Fibroblast of lung (primary cell): ENCODE results near the gene COLQ. TPM values are rescaled to one million over a fixed set of nuclear protein-coding genes. Genes with fewer than 3 reads are reported as not detected.

Experiments
- DNase-seq, 2 donors: peaks; one replicate each; pipeline versions ENCODE4 v3.0.0 to v3.0.0-alpha.2; 2010; ENCODE audit warnings: low read depth in 2 of 2
- H2AFZ ChIP-seq: 2 replicates; pipeline ENCODE4 v1.5.1; 2012; ENCODE audit warnings: low read length, control low read depth, inconsistent platforms
- H3K27ac ChIP-seq: 2 replicates; pipeline ENCODE4 v1.5.1; 2011; ENCODE audit warnings: low read length, control low read depth; ENCODE audit not compliant: insufficient read depth
- H3K27me3 ChIP-seq: 2 replicates; pipeline ENCODE4 v1.5.1; 2011; ENCODE audit warnings: mild to moderate bottlenecking, low read length; ENCODE audit not compliant: control insufficient read depth, insufficient read depth
- H3K36me3 ChIP-seq: 2 replicates; pipeline ENCODE4 v1.5.1; 2011; ENCODE audit warnings: low read length; ENCODE audit not compliant: control insufficient read depth, insufficient read depth
- H3K4me1 ChIP-seq: 2 replicates; pipeline ENCODE4 v1.5.1; 2011; ENCODE audit warnings: low read length; ENCODE audit not compliant: control insufficient read depth, insufficient read depth; ENCODE audit errors: extremely low read depth
- H3K4me2 ChIP-seq: 2 replicates; pipeline ENCODE4 v1.5.1; 2011; ENCODE audit warnings: low read length, control low read depth; ENCODE audit not compliant: insufficient read depth; ENCODE audit errors: extremely low read depth
- H3K4me3 ChIP-seq, 4 experiments: fragments of 200-600 bp in 1 of 4; sonication (generic) in 1 of 4; replicated peaks in 1 of 4; 2 replicates each; pipeline ENCODE4 v1.5.1; 2011 to 2016; ENCODE audit warnings: low read length in 4 of 4, low read depth in 3 of 4, mild to moderate bottlenecking in 3 of 4, control low read depth in 2 of 4, inconsistent platforms in 1 of 4, mixed read lengths in 1 of 4; ENCODE audit not compliant: insufficient read depth in 1 of 4; ENCODE audit errors: control extremely low read depth in 1 of 4
- H3K79me2 ChIP-seq: 2 replicates; pipeline ENCODE4 v1.5.1; 2012; ENCODE audit warnings: mild to moderate bottlenecking, low read length, inconsistent platforms; ENCODE audit not compliant: control insufficient read depth, insufficient read depth
- H3K9ac ChIP-seq: 2 replicates; pipeline ENCODE4 v1.5.1; 2011; ENCODE audit warnings: mild to moderate bottlenecking, low read length, control low read depth; ENCODE audit not compliant: insufficient read depth
- H3K9me3 ChIP-seq: 2 replicates; pipeline ENCODE4 v1.5.1; 2012; ENCODE audit warnings: low read depth, low read length; ENCODE audit not compliant: control insufficient read depth, insufficient read depth
- H4K20me1 ChIP-seq: 2 replicates; pipeline ENCODE4 v1.5.1; 2011; ENCODE audit warnings: low read length; ENCODE audit not compliant: control insufficient read depth, insufficient read depth; ENCODE audit errors: extremely low read depth
- CTCF ChIP-seq, 2 donors: IDR thresholded peaks in 1 of 2; conservative IDR thresholded peaks in 1 of 2; 1 replicate in 1 of 2; 2 replicates in 1 of 2; pipeline ENCODE4 v1.5.1; 2011 to 2012; ENCODE audit warnings: low read length in 2 of 2, control low read depth in 1 of 2, inconsistent platforms in 1 of 2, low read depth in 1 of 2, mild to moderate bottlenecking in 1 of 2
- EZH2 ChIP-seq: IDR thresholded peaks from 2 replicates; pipeline ENCODE4 v1.5.1; 2012; ENCODE audit warnings: low read length, control low read depth, mild to moderate bottlenecking; ENCODE audit errors: missing control alignments
- polyA plus RNA-seq, 2 donors: library from polyadenylated mRNA; depleted of rRNA in 1 of 2; stranded (reverse) in 1 of 2; unstranded in 1 of 2; fragments of >200 nt; gene quantifications; 2 replicates each; pipeline ENCODE4 v1.2.1, GENCODE V29; 2011 to 2012; ENCODE audit warnings: missing spikeins in 1 of 2
- total RNA-seq: library from RNA; depleted of rRNA; stranded (reverse); fragments of >200 nt; gene quantifications from 2 replicates; pipeline ENCODE4 v1.2.1, GENCODE V29; 2014

The COLQ gene
- total and polyA plus RNA-seq, 2 donors (not counting 1 experiment from before 2014, with no cell fraction given) = 0.33 to 0.34 TPM

DNA sequence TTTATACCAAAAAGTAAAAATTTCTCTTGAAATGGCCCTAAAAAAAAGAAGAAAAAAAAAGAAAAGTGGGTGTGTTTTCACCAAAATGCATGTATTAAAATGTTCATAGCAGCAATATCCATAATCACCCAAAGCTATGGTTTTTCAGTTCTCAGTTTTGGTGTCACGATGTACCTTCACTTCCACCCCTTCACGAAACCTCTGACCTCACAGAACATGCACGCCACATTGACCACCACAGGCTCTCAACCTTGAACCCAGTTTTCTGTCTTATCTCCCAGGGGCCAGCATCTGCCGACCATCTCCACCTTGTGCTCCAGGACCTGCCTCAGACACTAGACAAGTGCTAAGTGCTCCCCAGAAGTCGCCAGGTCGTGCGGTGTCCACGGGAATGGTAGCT, 30.4 kb downstream of the COLQ start:
- no peak for TF ChIP-seq EZH2
- no peak for TF ChIP-seq CTCF (conservative IDR thresholded peaks at IDR 0.05 in 1 of 2, IDR thresholded peaks at IDR 0.05 in 1 of 2; ENCODE audit: low read depth in 1 of 2, low read length in 2 of 2)
- no peak overlapping the region for H2AFZ ChIP-seq
- H3K36me3 ChIP-seq = no peaks in the 10 kb centered on the region
- H3K4me2 ChIP-seq = no peak overlapping the region
- H3K27me3 ChIP-seq = peaks cover 2% of the 10 kb centered on the region
- DNase-seq = no peak
- H3K9ac ChIP-seq = no peak overlapping the region
- H4K20me1 ChIP-seq = no peaks in the 10 kb centered on the region
- no peak overlapping the region for H3K27ac ChIP-seq
- no peaks in the 10 kb centered on the region for H3K79me2 ChIP-seq
- H3K4me3 ChIP-seq = no peak overlapping the region
- no peaks in the 10 kb centered on the region for H3K9me3 ChIP-seq
- H3K4me1 ChIP-seq = no peaks in the 10 kb centered on the region

- Histone ChIP-seq H3K4me1 (no peaks in the 10 kb centered on the region), H4K20me1 (no peaks in the 10 kb centered on the region), H3K4me2 (no peak overlapping the region), H3K9me3 (no peaks in the 10 kb centered on the region), H3K27ac (no peak overlapping the region), H2AFZ (no peak overlapping the region), H3K9ac (no peak overlapping the region), H3K4me3 (no peak overlapping the region), H3K79me2 (no peaks in the 10 kb centered on the region), H3K27me3 (peaks cover 2% of the 10 kb centered on the region), H3K36me3 (no peaks in the 10 kb centered on the region)
- TF ChIP-seq EZH2 (no peak), CTCF (conservative IDR thresholded peaks at IDR 0.05 in 1 of 2, IDR thresholded peaks at IDR 0.05 in 1 of 2; ENCODE audit: low read depth in 1 of 2, low read length in 2 of 2) (no peak)
- DNase-seq = no peak
Measured at GRCh38 chr3:15490158-15490557, 31.3 kb downstream of the COLQ start.

GRCh38 chr3:15488002-15488401, 33.5 kb downstream of the COLQ start:
- Histone ChIP-seq H3K27ac (no peak overlapping the region), H3K4me3 (no peak overlapping the region), H4K20me1 (no peaks in the 10 kb centered on the region), H3K4me2 (no peak overlapping the region), H3K9me3 (no peaks in the 10 kb centered on the region), H3K79me2 (no peaks in the 10 kb centered on the region), H3K9ac (no peak overlapping the region), H3K36me3 (no peaks in the 10 kb centered on the region), H3K27me3 (no peaks in the 10 kb centered on the region), H3K4me1 (no peaks in the 10 kb centered on the region), H2AFZ (no peak overlapping the region)
- no peak for TF ChIP-seq CTCF (conservative IDR thresholded peaks at IDR 0.05 in 1 of 2, IDR thresholded peaks at IDR 0.05 in 1 of 2; ENCODE audit: low read depth in 1 of 2, low read length in 2 of 2)
- TF ChIP-seq EZH2 = no peak
- no peak for DNase-seq
